Right lobe of liver (tissue), 6 donors: ENCODE data around the gene NFIA. TPM values are rescaled to one million over a fixed set of nuclear protein-coding genes. Genes with fewer than 3 reads are reported as not detected.

Source experiments
- ATAC-seq, 4 donors: fragments of 200-7000 bp; cut with Tn5 transposase; one replicate each; pipeline ENCODE4 v1.9.1; 2020; ENCODE audit warnings: mild to moderate bottlenecking in 4 of 4, moderate library complexity in 4 of 4
- DNase-seq, 3 donors: peaks; one replicate each; pipeline ENCODE4 v3.0.0-alpha.2; 2020
- H3K27ac ChIP-seq, 3 donors: fragments of 200-600 bp; one replicate each; pipeline ENCODE4 v1.8.0; 2022
- H3K27me3 ChIP-seq, 2 donors: fragments of 200-600 bp; one replicate each; pipeline ENCODE4 v1.8.0; 2022
- H3K36me3 ChIP-seq, 4 donors: fragments of 200-600 bp; sonication (generic) in 1 of 4; one replicate each; pipeline versions ENCODE4 v1.5.1 to v1.8.0; 2017 to 2022; ENCODE audit warnings: control low read depth in 1 of 4
- H3K4me1 ChIP-seq, 4 donors: fragments of 200-600 bp; sonication (generic) in 1 of 4; one replicate each; pipeline versions ENCODE4 v1.5.1 to v1.8.0; 2017 to 2022; ENCODE audit warnings: control low read depth in 1 of 4
- H3K4me3 ChIP-seq, 3 donors: fragments of 200-600 bp; one replicate each; pipeline ENCODE4 v1.8.0; 2022
- H3K9me3 ChIP-seq, 4 donors: fragments of 200-600 bp; sonication (generic) in 1 of 4; one replicate each; pipeline versions ENCODE4 v1.5.1 to v1.8.0; 2017 to 2022; ENCODE audit warnings: control low read depth in 1 of 4
- POLR2A ChIP-seq: fragments of 450-650 bp; IDR thresholded peaks from one replicate; pipeline ENCODE4 v1.6.1; 2017; ENCODE audit warnings: antibody characterized with exemption, mild to moderate bottlenecking
- WGBS: methylation state at CpG from one replicate; pipeline ENCODE4 v1.1.6; 2018; ENCODE audit warnings: low coverage, low lambda C conversion rate; ENCODE audit not compliant: insufficient coverage; ENCODE audit errors: missing lambda C conversion rate; 5-methylcytosine and 5-hydroxymethylcytosine counted together
- intact Hi-C, 2 donors: fragments of 100-400 bp; cut with DNase I; formaldehyde crosslinking; loops; one replicate each; pipeline versions ENCODE4 v1.11.2 to v1.14.1; 2022
- total RNA-seq, 6 experiments: library from RNA; depleted of rRNA in 2 of 6; stranded (reverse); fragments of >200 nt in 2 of 6; fragmentation: NEBNext Ultra II Directional in 3 of 6; extraction: Animal tissue kit (Norgen Biotek cat#: 25700) in 3 of 6; gene quantifications; one replicate each; pipeline versions ENCODE4 v1.1.0 to v1.2.4, GENCODE V29; 2016 to 2023
- TF ChIP-seq, protein P1 (sequence below), 4 donors: fragments of 200-600 bp in 3 of 4; fragments of 450-650 bp in 1 of 4; IDR thresholded peaks; one replicate each; pipeline versions ENCODE4 v1.5.1 to v1.8.0; 2016 to 2022; ENCODE audit warnings: antibody characterized with exemption in 4 of 4, mild to moderate bottlenecking in 2 of 4
- donor health status: DM: no; HTN: yes; CAD: no.
- donor health status: DM: no; HTN: no; CAD: no.
- donor health status: DM: no; HTN: no; CAD: no.
- donor health status: DM: no; HTN: yes; CAD: no.
- donor health status: DM: no; HTN: yes; CAD: no.

NFIA gene
- total RNA-seq, 6 experiments from 2014 or later, result 36.7 to 97.2 (median 57.9) TPM

- Histone ChIP-seq H3K9me3 (no peaks in the 10 kb centered on the region), H3K36me3 (no peaks in the 10 kb centered on the region), H3K4me1 (no peaks in the 10 kb centered on the region), H3K4me3 (no peak overlapping the region), H3K27me3 (no peaks in the 10 kb centered on the region), H3K27ac (no peak overlapping the region)
- 82% methylated on average over 2 of the region's 2 CpGs for whole genome bisulfite sequencing
- ATAC-seq (no peak), DNase-seq (no peak)
- intact Hi-C loops, result no loop called here
- TF ChIP-seq, protein P1, sequence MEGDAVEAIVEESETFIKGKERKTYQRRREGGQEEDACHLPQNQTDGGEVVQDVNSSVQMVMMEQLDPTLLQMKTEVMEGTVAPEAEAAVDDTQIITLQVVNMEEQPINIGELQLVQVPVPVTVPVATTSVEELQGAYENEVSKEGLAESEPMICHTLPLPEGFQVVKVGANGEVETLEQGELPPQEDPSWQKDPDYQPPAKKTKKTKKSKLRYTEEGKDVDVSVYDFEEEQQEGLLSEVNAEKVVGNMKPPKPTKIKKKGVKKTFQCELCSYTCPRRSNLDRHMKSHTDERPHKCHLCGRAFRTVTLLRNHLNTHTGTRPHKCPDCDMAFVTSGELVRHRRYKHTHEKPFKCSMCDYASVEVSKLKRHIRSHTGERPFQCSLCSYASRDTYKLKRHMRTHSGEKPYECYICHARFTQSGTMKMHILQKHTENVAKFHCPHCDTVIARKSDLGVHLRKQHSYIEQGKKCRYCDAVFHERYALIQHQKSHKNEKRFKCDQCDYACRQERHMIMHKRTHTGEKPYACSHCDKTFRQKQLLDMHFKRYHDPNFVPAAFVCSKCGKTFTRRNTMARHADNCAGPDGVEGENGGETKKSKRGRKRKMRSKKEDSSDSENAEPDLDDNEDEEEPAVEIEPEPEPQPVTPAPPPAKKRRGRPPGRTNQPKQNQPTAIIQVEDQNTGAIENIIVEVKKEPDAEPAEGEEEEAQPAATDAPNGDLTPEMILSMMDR (IDR thresholded peaks at IDR 0.05), result no peak
- TF ChIP-seq POLR2A, result no peak
Observed at GRCh38 chr1:61293197-61293596, 210.8 kb downstream of the NFIA start.

DNA sequence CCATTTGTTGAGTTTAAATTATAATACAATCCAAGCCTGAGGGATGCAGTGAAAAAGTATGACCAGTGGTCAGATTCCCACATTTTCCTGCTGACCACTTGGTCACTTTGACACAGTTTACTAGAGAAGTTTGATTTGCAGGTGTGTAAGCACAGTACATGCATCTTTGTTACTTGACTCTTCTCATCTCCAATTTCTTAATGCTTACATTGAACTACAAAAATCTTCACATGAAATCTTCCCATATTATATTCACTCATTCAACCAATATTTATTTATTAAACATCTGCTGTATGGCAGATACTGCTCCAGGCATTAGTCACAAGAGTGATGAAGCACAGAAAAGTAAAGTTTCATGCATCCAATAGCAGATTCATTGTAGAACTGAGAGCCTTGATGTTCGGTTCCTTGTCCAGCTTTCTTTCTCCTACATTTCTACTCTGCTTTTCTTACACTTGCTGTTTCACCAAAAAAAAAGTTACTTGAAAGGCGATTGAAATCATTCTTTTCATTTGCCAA is 211.7 kb downstream of the NFIA start:
- 71% methylated on average over 2 of the region's 2 CpGs for WGBS
- ATAC-seq, result no peak
- no peak for TF ChIP-seq POLR2A
- TF ChIP-seq, protein P1 (IDR thresholded peaks at IDR 0.05), result no peak

DNA sequence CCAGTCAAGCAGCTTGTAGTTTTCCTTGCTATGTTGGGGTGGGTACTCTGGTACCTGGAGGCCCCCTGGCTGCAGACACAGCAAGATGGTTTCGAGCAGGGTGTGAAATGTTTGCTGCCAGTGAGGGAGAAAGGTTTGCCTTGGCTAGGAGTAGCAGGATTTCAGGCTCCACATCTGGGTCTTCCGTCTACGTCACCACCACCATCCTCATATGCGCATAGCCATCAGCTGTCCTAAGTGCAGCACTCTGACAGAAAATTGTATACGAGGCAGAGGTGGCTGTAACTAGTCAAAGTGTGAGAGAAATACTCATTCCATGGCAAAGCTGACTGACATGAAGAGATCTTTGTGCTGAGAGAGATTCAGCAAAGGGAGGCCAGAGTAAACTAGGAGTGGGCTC is 212.6 kb downstream of the NFIA start:
- H3K4me3 ChIP-seq, result no peak overlapping the region
- no peak for TF ChIP-seq POLR2A
- TF ChIP-seq, protein P1 (IDR thresholded peaks at IDR 0.05), result no peak
- H3K27me3 ChIP-seq, result no peaks in the 10 kb centered on the region
- ATAC-seq, result no peak
- H3K4me1 ChIP-seq, result peaks cover 0 to 11% (median 3%) of the 10 kb centered on the region in 4 donors
- 94% methylated on average over 5 of the region's 5 CpGs for WGBS
- H3K9me3 ChIP-seq, result no peaks in the 10 kb centered on the region
- DNase-seq, result no peak
- H3K36me3 ChIP-seq, result no peaks in the 10 kb centered on the region
- H3K27ac ChIP-seq, result no peak overlapping the region
- intact Hi-C loops, result no loop called here

More for the DNA sequence above, 211.7 kb downstream of the NFIA start:
- Histone ChIP-seq H3K9me3 (no peaks in the 10 kb centered on the region), H3K4me3 (no peak overlapping the region), H3K4me1 (peaks cover 0 to 5% (median 1%) of the 10 kb centered on the region in 4 donors), H3K27me3 (no peaks in the 10 kb centered on the region), H3K27ac (no peak overlapping the region), H3K36me3 (no peaks in the 10 kb centered on the region)
- DNase-seq, result no peak
- intact Hi-C loops, result no loop called here

GRCh38 chr1:61295818-61296537 is 213.6 kb downstream of the NFIA start:
- no peak for ATAC-seq
- Histone ChIP-seq H3K27ac (no peak overlapping the region), H3K27me3 (no peaks in the 10 kb centered on the region), H3K36me3 (no peaks in the 10 kb centered on the region), H3K4me3 (no peak overlapping the region), H3K9me3 (no peaks in the 10 kb centered on the region), H3K4me1 (peaks cover 0 to 22% (median 3%) of the 10 kb centered on the region in 4 donors)
- intact Hi-C loops, result no loop called here
- DNase-seq, result no peak
- WGBS, result 64% methylated on average over 2 of the region's 2 CpGs
- TF ChIP-seq, protein P1 (IDR thresholded peaks at IDR 0.05), result no peak
- TF ChIP-seq POLR2A, result no peak
